ENCODE measurements around the gene IFT81.

The IFT81 gene

DNA sequence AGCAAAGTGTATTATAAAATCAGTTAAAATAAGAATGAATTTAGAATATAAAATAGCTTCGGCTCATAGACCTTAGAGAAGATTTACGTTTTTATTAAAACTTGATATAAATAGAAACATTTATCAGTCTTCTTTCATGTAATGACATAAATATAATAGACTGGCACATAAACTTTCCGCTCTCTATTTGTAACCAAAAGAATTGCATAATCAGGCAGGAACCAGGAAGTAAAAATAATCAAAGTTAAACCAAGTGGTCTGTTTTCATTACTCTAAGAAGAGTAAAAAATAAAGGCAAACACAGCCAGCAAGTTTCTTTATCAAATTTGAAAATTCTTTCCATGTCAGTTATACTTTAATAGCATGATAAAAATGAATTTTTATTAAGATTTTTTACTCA is 110.6 kb downstream of the IFT81 start:
- Histone ChIP-seq H2BK15ac (ENCODE audit: low read depth, poor library complexity, severe bottlenecking) (no peak overlapping the region), H3K79me1 (replicated peaks; ENCODE audit: low read length, poor library complexity, severe bottlenecking) (no peaks in the 10 kb centered on the region), H3K4me2 (ENCODE audit: low read length, poor library complexity, severe bottlenecking) (no peak overlapping the region), H3K4me3 (ENCODE audit: insufficient read depth in 1 of 2, low read depth in 1 of 2, low read length in 2 of 2) (no peak overlapping the region), H3K27ac (ENCODE audit: low read length, poor library complexity, severe bottlenecking) (no peak overlapping the region), H3K27me3 (ENCODE audit: control insufficient read depth in 1 of 2, insufficient read depth in 1 of 2, low read length in 2 of 2) (no peaks in the 10 kb centered on the region), H3K18ac (ENCODE audit: low read depth in 1 of 2, low read length in 2 of 2) (no peak overlapping the region), H3K23ac (ENCODE audit: low read length in 2 of 2) (no peak overlapping the region), H2AK5ac (ENCODE audit: low read length, severe bottlenecking) (no peak overlapping the region), H3K9me3 (ENCODE audit: control insufficient read depth, low read length) (no peaks in the 10 kb centered on the region), H4K91ac (ENCODE audit: low read length) (no peak overlapping the region), H3K14ac (ENCODE audit: low read length in 2 of 2) (no peak overlapping the region), H2BK5ac (ENCODE audit: low read depth, low read length, poor library complexity, severe bottlenecking) (no peak overlapping the region), H3K4ac (ENCODE audit: low read depth in 1 of 2, low read length in 2 of 2) (no peak overlapping the region), H2AFZ (ENCODE audit: low read depth, low read length) (no peak overlapping the region), H3K36me3 (ENCODE audit: control insufficient read depth in 1 of 2, insufficient read depth in 2 of 2, low read depth in 1 of 2, low read length in 2 of 2) (peaks cover 0 to 2% of the 10 kb centered on the region in 2 experiments), H2BK120ac (ENCODE audit: low read depth, low read length) (no peak overlapping the region), H3K9ac (ENCODE audit: low read length) (peak overlapping the region; percentile 66), H2BK12ac (ENCODE audit: low read length in 2 of 2) (no peak overlapping the region), H4K8ac (ENCODE audit: low read length) (no peak overlapping the region), H3K4me1 (ENCODE audit: control insufficient read depth, insufficient read depth, low read depth, low read length) (no peaks in the 10 kb centered on the region)
- WGBS: no CpG with 5 or more reads among the region's 3 CpGs
- DNase-seq: peak; percentile 55

DNA sequence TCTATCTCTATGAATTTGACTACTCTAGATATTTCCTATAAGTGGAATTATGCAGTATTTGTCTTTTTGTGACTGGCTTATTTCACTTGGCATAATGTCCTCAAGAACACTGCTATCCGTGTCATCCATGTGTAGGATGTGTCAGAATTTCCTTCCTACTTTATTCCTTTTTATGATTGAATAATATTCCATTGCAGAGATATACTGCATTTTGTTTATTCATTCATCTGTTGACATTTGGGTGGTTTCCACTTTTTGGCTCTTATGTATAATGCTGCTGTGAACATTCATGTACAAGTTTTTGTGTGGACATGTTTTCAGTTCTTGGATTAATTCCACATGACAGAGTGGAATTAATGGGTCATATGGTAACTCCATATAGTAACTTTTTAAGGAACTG is 111.2 kb downstream of the IFT81 start:
- Histone ChIP-seq H3K79me1 (replicated peaks; ENCODE audit: low read length, poor library complexity, severe bottlenecking) (no peaks in the 10 kb centered on the region), H4K8ac (ENCODE audit: low read length) (no peak overlapping the region), H3K4me2 (ENCODE audit: low read length, poor library complexity, severe bottlenecking) (no peak overlapping the region), H3K9me3 (ENCODE audit: control insufficient read depth, low read length) (no peaks in the 10 kb centered on the region), H3K27me3 (ENCODE audit: control insufficient read depth in 1 of 2, insufficient read depth in 1 of 2, low read length in 2 of 2) (no peaks in the 10 kb centered on the region), H3K4ac (ENCODE audit: low read depth in 1 of 2, low read length in 2 of 2) (no peak overlapping the region), H3K23ac (ENCODE audit: low read length in 2 of 2) (no peak overlapping the region), H2AFZ (ENCODE audit: low read depth, low read length) (no peak overlapping the region), H3K9ac (ENCODE audit: low read length) (no peak overlapping the region), H3K4me1 (ENCODE audit: control insufficient read depth, insufficient read depth, low read depth, low read length) (peaks cover 1% of the 10 kb centered on the region), H3K4me3 (ENCODE audit: insufficient read depth in 1 of 2, low read depth in 1 of 2, low read length in 2 of 2) (no peak overlapping the region), H3K27ac (ENCODE audit: low read length, poor library complexity, severe bottlenecking) (no peak overlapping the region), H3K36me3 (ENCODE audit: control insufficient read depth in 1 of 2, insufficient read depth in 2 of 2, low read depth in 1 of 2, low read length in 2 of 2) (peaks cover 0 to 2% of the 10 kb centered on the region in 2 experiments), H3K14ac (ENCODE audit: low read length in 2 of 2) (no peak overlapping the region), H2BK5ac (ENCODE audit: low read depth, low read length, poor library complexity, severe bottlenecking) (no peak overlapping the region), H4K91ac (ENCODE audit: low read length) (no peak overlapping the region), H3K18ac (ENCODE audit: low read depth in 1 of 2, low read length in 2 of 2) (no peak overlapping the region), H2BK12ac (ENCODE audit: low read length in 2 of 2) (no peak overlapping the region), H2BK15ac (ENCODE audit: low read depth, poor library complexity, severe bottlenecking) (no peak overlapping the region), H2BK120ac (ENCODE audit: low read depth, low read length) (no peak overlapping the region), H2AK5ac (ENCODE audit: low read length, severe bottlenecking) (no peak overlapping the region)
- no peak for DNase-seq
- no CpG with 5 or more reads among the region's 1 CpG for WGBS

DNA sequence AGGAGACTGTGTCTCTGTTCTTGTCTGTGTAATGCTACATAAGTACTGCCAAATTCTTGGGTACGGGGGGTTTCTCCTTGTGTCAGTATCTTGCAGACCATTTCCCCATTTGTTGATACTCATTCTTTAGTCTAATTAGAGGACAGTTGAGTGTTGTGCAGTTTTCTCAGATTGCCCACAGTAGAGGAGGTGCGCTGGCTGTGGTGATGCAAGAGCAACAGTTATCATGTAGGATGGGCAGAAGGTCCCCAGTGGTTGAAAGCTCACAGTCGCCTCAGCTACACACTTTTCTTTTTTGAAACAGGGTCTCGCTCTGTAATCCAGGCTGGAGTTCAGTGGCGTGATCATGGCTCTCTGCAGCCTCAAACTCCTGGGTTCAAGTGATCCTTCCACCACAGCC is 119.1 kb downstream of the IFT81 start:
- Histone ChIP-seq H3K14ac (ENCODE audit: low read length in 2 of 2) (no peak overlapping the region), H3K4me3 (ENCODE audit: insufficient read depth in 1 of 2, low read depth in 1 of 2, low read length in 2 of 2) (no peak overlapping the region), H3K18ac (ENCODE audit: low read depth in 1 of 2, low read length in 2 of 2) (no peak overlapping the region), H2AK5ac (ENCODE audit: low read length, severe bottlenecking) (no peak overlapping the region), H3K9ac (ENCODE audit: low read length) (no peak overlapping the region), H4K91ac (ENCODE audit: low read length) (peak overlapping the region; percentile 32), H2BK120ac (ENCODE audit: low read depth, low read length) (no peak overlapping the region), H3K4me1 (ENCODE audit: control insufficient read depth, insufficient read depth, low read depth, low read length) (peaks cover 20% of the 10 kb centered on the region), H3K36me3 (ENCODE audit: control insufficient read depth in 1 of 2, insufficient read depth in 2 of 2, low read depth in 1 of 2, low read length in 2 of 2) (peaks cover 3 to 7% of the 10 kb centered on the region in 2 experiments), H2AFZ (ENCODE audit: low read depth, low read length) (no peak overlapping the region), H3K27me3 (ENCODE audit: control insufficient read depth in 1 of 2, insufficient read depth in 1 of 2, low read length in 2 of 2) (no peaks in the 10 kb centered on the region), H2BK5ac (ENCODE audit: low read depth, low read length, poor library complexity, severe bottlenecking) (no peak overlapping the region), H3K23ac (ENCODE audit: low read length in 2 of 2) (no peak overlapping the region), H2BK12ac (ENCODE audit: low read length in 2 of 2) (no peak overlapping the region), H4K8ac (ENCODE audit: low read length) (no peak overlapping the region), H3K79me1 (replicated peaks; ENCODE audit: low read length, poor library complexity, severe bottlenecking) (peaks cover 4% of the 10 kb centered on the region), H3K9me3 (ENCODE audit: control insufficient read depth, low read length) (no peaks in the 10 kb centered on the region), H3K27ac (ENCODE audit: low read length, poor library complexity, severe bottlenecking) (no peak overlapping the region), H3K4me2 (ENCODE audit: low read length, poor library complexity, severe bottlenecking) (no peak overlapping the region), H2BK15ac (ENCODE audit: low read depth, poor library complexity, severe bottlenecking) (no peak overlapping the region), H3K4ac (ENCODE audit: low read depth in 1 of 2, low read length in 2 of 2) (no peak overlapping the region)
- 97% methylated on average over 5 of the region's 5 CpGs for WGBS
- DNase-seq: no peak

- Histone ChIP-seq H3K27ac (ENCODE audit: low read length, poor library complexity, severe bottlenecking) (no peak overlapping the region), H2AFZ (ENCODE audit: low read depth, low read length) (no peak overlapping the region), H4K91ac (ENCODE audit: low read length) (no peak overlapping the region), H3K4me2 (ENCODE audit: low read length, poor library complexity, severe bottlenecking) (no peak overlapping the region), H3K27me3 (ENCODE audit: control insufficient read depth in 1 of 2, insufficient read depth in 1 of 2, low read length in 2 of 2) (no peaks in the 10 kb centered on the region), H3K14ac (ENCODE audit: low read length in 2 of 2) (no peak overlapping the region), H2BK12ac (ENCODE audit: low read length in 2 of 2) (no peak overlapping the region), H2BK120ac (ENCODE audit: low read depth, low read length) (no peak overlapping the region), H2BK15ac (ENCODE audit: low read depth, poor library complexity, severe bottlenecking) (no peak overlapping the region), H3K9ac (ENCODE audit: low read length) (no peak overlapping the region), H3K79me1 (replicated peaks; ENCODE audit: low read length, poor library complexity, severe bottlenecking) (peaks cover 4% of the 10 kb centered on the region), H3K9me3 (ENCODE audit: control insufficient read depth, low read length) (no peaks in the 10 kb centered on the region), H3K23ac (ENCODE audit: low read length in 2 of 2) (no peak overlapping the region), H2AK5ac (ENCODE audit: low read length, severe bottlenecking) (no peak overlapping the region), H2BK5ac (ENCODE audit: low read depth, low read length, poor library complexity, severe bottlenecking) (no peak overlapping the region), H3K4me3 (ENCODE audit: insufficient read depth in 1 of 2, low read depth in 1 of 2, low read length in 2 of 2) (no peak overlapping the region), H4K8ac (ENCODE audit: low read length) (no peak overlapping the region), H3K18ac (ENCODE audit: low read depth in 1 of 2, low read length in 2 of 2) (no peak overlapping the region), H3K36me3 (ENCODE audit: control insufficient read depth in 1 of 2, insufficient read depth in 2 of 2, low read depth in 1 of 2, low read length in 2 of 2) (peaks cover 3 to 7% of the 10 kb centered on the region in 2 experiments), H3K4ac (ENCODE audit: low read depth in 1 of 2, low read length in 2 of 2) (no peak overlapping the region), H3K4me1 (ENCODE audit: control insufficient read depth, insufficient read depth, low read depth, low read length) (peaks cover 29% of the 10 kb centered on the region)
- 90% methylated on average over 12 of the region's 12 CpGs for WGBS
- DNase-seq: no peak
Observed at GRCh38 chr12:110244372-110244771, 120.2 kb downstream of the IFT81 start.

Measured in mesenchymal stem cell (in vitro differentiated cells and primary cell).